HG02610 (cell line): Measurements from ENCODE around the gene RREB1.

ENCODE experiments used
- ATAC-seq: cut with Tn5 transposase; IDR thresholded peaks from one replicate; pipeline ENCODE4 v1.9.1; 2021; ENCODE audit warnings: mild to moderate bottlenecking, moderate library complexity; ENCODE audit not compliant: unreplicated experiment

RREB1 gene

DNA sequence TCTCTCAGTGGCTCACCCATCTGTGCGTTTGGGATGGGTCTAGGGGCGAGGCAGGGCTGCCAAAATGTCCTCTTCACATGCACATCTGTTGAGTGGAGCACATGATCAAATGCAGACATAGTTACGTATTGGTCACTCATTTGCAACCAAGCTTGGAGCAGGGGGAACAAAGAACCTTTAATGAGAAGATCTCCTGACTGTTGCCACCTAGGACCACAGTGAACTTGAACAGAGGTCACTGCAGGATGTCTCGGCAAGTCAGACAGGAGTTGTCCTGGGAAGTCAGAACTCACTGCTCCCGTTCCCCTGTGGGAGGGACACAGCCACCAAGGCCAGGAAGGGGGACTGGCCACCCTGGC lies 131.8 kb downstream of the RREB1 start:
- no peak for ATAC-seq

DNA sequence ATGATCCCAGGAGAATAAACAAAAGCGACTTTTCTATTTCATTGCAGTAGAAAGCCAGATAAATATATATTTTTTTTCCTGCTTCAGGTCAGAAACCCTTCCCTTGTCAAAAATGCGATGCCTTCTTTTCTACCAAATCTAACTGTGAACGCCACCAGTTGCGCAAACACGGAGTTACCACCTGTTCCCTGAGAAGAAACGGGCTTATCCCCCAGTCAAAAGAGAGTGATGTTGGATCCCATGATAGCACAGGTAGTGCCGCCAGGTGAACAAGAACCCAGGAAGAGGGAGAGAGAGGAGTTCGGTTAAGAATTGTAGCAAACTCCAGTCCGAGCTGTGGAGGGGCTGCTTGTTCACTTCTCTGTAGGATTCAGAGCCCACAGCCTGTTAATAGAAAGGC lies 132.6 kb downstream of the RREB1 start:
- no peak for ATAC-seq

- no peak for ATAC-seq
These were observed 133.4 kb downstream of the RREB1 start for GRCh38 chr6:7241160-7241559.

DNA sequence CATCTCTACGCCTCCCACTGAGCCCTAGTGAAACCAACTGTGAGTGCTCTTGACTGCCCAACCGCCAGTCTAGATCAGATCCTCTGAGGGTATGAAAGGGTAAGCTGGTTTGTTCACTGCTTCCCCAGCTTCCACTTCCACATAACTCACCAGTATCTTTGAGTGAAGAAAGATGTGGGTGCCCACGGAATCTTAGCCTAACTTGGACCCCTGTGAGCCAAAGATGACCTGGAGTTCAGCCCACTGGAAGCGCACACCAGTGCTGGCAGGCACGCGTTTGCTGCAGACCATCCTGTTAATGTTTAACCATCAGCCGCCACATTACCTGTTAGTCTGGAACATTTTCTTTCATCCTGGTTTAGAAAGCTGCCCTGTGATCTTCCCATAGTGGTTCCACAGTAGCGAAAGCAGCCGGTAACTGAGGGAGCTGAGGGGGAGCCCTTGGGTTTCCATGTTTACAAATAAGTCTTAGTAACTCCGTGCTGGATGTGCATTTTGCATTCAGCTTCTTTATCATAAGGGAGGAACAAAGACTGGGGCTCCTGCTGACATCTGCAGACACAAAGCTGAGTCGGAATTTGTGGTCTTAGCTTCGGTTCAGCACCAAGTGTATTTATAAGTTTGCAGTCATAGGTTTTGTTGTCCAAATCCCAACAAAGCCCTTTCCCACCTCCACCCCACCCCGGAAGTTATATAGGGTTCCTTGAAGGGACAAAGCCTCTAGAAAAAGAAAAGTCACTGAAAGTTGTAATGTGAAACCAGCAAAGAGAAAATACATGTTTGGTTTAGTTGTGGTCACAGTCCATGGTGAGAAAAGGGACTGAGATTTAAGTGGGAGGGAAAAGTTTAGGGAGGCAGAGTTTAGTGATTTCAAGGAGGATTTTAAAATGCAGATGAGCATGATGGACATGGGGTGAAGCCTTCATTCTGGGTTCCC lies 134.2 kb downstream of the RREB1 start:
- no peak for ATAC-seq

DNA sequence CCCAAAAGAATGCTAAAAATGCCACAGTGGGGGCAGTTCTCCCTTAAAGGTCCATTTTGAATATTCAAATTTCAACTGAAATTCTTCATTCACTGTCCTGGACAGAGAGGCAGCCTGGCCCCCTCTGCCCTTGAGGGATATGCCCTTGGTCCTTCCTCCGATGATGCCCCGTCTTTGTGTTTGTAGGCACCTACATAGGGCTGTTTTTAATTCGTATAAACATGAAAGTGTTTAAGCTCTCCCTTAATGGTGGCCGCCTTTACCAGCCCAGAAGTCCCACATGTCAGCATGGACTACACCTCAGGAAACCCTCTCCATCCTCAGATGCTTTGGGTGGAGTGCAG lies 135.0 kb downstream of the RREB1 start:
- no peak for ATAC-seq

DNA sequence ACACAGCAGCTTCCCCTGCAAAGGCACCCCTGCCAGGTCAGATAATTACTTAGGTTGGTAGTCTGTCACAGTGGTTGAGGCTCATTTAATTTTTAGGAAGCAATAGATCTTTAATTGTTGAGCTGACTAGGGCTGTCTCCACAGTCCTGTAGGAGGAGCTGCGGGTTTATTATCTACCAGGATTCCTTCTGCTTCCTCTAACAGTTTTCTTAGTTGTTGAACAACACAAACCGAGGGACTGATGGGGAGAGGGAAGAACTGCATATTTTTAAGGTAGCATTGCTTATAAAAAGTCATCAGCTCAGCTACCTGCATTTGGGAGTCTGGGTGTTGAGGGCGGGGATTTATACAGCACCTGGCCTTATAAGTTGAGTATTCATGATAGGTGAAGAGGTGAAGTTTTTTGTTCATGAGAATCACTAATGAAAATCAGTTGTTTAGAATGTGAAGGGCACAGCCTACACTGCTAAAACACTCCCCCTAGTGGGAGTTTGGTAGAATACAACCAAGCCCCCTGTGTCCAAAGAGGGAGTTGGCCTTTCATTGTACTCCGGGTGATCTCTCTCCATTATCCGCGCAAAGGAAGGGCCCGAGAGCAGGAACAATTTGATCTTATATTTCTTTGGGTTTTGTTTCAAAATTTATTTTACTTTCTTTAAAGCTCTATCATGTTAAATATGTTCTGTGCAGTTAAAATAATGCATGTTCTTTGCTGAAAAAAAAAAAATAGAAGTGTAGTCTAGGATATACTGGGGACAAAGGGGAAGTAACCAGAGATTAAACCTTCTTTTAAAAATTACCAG lies 135.6 kb downstream of the RREB1 start:
- no peak for ATAC-seq

DNA sequence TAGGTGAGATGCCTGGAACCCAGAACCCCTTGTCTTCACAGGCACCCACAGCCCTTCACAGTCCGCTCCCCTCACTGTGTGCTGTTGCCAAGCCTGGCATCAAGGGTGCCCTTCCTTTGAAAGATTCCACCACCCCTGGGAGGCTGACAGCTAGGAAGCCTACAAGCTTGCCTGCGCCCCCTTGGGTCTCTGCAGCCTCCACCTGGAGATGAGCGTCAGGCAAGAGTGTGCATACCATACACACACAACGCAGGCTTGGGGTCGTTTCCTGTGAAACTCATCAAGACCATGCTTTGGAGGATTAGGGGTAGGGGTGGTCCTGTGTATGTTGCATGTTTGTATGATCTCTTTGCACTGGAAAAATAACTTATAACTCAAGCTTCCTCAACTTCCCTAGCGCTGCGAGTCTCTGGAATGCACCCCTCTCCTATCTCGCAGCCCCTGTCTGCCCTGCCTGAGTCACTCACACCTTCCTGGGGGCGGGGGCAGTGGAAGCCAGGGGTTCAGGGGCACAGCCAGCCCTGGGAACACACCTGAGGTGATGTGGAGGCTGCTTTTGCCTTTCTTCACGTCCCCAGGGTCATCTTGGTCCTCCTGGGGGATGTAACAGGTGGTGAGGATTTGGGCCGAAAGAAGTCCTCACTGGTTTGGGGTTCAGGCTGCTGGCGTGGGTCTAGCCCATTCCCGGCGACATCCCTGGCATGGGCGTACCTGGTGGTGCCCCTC lies 138.1 kb downstream of the RREB1 start:
- ATAC-seq: no peak

GRCh38 chr6:7246401-7247178 lies 138.8 kb downstream of the RREB1 start:
- ATAC-seq: no peak

GRCh38 chr6:7247179-7247456 lies 139.4 kb downstream of the RREB1 start:
- no peak for ATAC-seq

DNA sequence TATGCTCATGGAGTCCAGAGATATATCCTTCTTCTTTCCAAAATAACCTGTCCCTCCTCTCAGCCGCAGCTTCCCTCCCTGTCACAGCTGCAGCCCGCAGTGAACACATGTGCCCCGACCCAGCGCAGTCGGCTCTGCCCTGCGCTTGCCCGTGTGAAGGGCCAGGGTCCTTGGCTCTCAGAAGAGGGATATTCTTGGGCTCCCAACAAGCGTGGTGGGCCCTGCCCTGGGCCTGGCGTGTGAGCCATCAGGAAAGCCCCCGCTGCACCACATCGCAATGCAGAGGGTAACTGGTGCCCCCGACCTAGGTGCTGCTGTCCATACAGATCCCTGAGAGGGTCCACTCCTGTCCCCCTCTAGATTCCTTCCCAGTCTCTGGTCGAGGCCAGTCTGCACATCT lies 140.1 kb downstream of the RREB1 start:
- ATAC-seq: no peak

- ATAC-seq: no peak
These were observed 141.6 kb downstream of the RREB1 start for GRCh38 chr6:7249391-7249790.

DNA sequence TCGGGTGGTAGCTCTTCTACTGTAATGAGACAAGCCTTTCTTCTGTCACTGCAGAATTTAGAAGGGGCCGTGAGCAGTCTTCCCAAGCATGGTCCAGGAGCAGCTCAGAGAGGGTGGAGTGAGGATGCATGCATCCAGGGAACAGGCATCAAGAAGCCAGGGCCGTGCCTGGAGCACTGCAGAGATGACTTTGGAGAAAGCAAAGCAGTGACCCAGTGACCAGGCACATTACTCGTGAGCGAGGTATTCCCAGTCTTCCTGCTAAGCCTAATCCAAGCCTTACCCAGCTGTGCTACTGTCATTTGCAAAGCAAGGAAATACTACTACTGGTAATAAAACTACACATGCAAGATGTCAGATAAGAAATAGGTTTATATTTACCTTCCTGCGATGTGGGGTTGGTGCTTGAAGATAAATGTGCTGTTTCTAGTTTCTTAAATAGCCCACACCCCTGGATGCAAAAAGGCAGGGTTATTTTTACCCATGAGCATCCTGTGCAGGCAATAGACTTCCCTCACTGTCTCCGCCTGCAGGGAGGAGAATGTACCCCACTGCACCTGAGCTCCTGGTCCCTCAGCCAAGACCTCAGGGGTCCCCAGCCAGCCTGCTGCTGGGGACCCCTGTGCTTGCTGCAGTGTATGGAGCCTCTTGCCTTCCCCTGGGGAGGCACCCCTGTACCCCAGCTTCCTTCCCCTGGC lies 142.3 kb downstream of the RREB1 start:
- ATAC-seq: no peak

- ATAC-seq: no peak
These were observed 143.1 kb downstream of the RREB1 start for GRCh38 chr6:7250812-7251211.

DNA sequence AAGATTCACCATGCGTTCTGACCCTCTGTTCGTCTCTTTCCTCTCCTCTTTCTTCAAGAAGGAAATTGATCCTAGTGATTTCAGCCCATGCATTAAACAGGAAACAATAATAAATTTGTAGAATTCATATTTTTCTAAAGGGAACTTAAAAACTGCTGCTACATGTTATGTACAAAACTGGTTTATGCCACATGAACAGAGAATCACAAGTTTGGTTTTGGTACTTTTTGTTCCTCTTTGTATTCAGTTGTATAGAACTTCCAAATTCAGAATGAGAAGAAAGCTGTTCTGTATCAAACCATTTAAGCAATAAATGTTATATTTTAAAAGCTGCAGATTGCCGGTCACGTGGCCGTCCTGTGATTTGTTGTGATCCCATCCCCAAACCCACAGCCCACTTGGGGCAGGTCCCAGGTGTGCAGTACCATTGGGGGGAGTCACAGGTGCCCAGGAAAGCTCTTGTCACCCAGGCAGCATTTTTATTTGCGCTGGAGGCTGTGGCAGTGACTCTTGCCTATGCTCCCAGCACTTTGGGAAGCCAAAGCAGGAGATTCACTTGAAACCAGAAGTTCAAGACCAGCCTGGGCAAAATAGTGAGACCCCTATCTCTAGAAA lies 144.0 kb downstream of the RREB1 start:
- ATAC-seq: no peak

GRCh38 chr6:7252390-7252789 lies 144.6 kb downstream of the RREB1 start:
- ATAC-seq: no peak

- no peak for ATAC-seq
These were observed 147.4 kb downstream of the RREB1 start for GRCh38 chr6:7254980-7255835.

DNA sequence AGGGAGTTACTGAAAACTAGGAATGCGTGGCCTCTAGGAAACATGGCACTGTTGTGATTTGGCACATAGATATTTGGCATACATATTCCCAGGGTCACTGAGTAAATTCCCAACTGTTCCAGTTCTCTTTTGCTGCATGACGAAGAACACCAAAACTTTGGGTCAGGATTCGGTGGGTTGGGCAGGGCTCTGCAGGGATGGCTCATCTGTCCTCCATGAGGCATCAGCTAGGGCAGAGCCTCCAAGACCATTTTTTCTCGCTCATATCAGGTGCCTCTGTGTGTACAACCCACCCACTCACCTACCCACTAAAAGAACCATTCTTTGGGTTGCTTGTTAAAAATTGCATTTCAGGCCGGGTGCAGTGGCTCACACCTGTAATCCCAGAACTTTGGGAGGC lies 148.2 kb downstream of the RREB1 start:
- no peak for ATAC-seq

GRCh38 chr6:7256785-7257184 lies 149.0 kb downstream of the RREB1 start:
- ATAC-seq: no peak
